ENCODE data around the gene MRPS18A.

- TF ChIP-seq, protein P1, sequence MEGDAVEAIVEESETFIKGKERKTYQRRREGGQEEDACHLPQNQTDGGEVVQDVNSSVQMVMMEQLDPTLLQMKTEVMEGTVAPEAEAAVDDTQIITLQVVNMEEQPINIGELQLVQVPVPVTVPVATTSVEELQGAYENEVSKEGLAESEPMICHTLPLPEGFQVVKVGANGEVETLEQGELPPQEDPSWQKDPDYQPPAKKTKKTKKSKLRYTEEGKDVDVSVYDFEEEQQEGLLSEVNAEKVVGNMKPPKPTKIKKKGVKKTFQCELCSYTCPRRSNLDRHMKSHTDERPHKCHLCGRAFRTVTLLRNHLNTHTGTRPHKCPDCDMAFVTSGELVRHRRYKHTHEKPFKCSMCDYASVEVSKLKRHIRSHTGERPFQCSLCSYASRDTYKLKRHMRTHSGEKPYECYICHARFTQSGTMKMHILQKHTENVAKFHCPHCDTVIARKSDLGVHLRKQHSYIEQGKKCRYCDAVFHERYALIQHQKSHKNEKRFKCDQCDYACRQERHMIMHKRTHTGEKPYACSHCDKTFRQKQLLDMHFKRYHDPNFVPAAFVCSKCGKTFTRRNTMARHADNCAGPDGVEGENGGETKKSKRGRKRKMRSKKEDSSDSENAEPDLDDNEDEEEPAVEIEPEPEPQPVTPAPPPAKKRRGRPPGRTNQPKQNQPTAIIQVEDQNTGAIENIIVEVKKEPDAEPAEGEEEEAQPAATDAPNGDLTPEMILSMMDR (IDR thresholded peaks at IDR 0.05) = no peak
- TF ChIP-seq POLR2A (IDR thresholded peaks at IDR 0.05) = no peak
These were observed 17.5 kb downstream of the MRPS18A start for GRCh38 chr6:43669922-43670622.

All from testis (tissue), 2 donors.